Measurements from ENCODE around the gene SSTR5. TPM values are rescaled to one million over a fixed set of nuclear protein-coding genes. Genes with fewer than 3 reads are reported as not detected.
A peak's percentile ranks its signal among the peaks of the same experiment; 100 is the strongest.

Gene SSTR5
- total and polyA plus RNA-seq, 2 of the 4 experiments (the other 2 are of a cell fraction) = not detected

DNA sequence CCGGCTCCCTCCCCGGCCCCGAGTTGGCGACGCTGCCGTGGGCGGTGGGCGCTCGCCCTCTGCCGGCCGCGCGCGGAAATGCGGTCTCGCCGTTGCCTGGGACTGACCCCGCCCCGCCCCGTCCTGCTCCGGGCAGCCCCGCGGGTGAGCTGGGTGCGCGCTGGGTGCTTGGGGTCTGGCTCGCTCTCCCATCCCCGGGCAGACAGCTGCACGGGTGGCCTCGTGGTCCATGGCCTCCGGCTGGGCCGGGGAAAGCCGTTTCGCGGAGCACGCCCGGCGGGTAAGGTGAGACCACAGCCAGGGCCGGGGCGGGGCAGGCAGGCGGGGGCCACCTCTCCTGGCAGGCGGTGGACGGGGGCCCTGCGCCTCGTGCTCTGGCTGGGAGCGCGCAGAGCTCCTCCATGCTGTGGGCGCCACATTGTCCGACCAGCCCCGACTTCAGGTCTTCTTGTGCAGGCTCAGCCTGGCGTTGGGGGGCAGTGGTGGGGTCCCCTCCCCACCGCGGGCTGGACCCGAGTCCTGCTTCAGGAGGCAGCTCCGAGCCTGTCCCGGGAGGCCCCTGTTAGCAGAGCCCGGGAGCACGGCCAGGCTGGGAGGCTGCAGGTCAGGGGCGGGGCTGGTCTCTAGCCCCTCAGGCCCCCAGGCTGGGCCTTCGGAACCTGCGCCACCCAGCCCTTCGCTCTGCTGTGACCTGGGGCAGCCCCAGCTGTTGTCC, 30.5 kb downstream of the SSTR5 start:
- in situ Hi-C loops (cut with MboI; ENCODE audit: low sequenced_read_pairs) = no loop called here
- Histone ChIP-seq H2BK5ac (ENCODE audit: low read depth, low read length, poor library complexity, severe bottlenecking) (no peak overlapping the region), H2BK120ac (ENCODE audit: low read depth, low read length) (no peak overlapping the region), H3K18ac (ENCODE audit: low read depth, low read length) (no peak overlapping the region), H2BK20ac (ENCODE audit: low read depth, low read length) (no peak overlapping the region), H2BK15ac (ENCODE audit: low read depth, low read length) (no peak overlapping the region), H3K79me1 (ENCODE audit: low read depth in 1 of 2, low read length in 2 of 2) (no peaks in the 10 kb centered on the region), H3K56ac (ENCODE audit: extremely low read depth, insufficient read depth, low read length) (no peak overlapping the region), H2AK5ac (ENCODE audit: low read depth, low read length) (no peak overlapping the region), H4K91ac (ENCODE audit: insufficient read depth, low read depth, low read length) (no peak overlapping the region), H3K23ac (ENCODE audit: low read depth, low read length) (no peak overlapping the region), H3K27me3 (ENCODE audit: control insufficient read depth, insufficient read depth, low read length) (peaks cover 27% of the 10 kb centered on the region; the same call in 1 of the 2 replicates), H3K9me1 (ENCODE audit: insufficient read depth, low read length) (no peaks in the 10 kb centered on the region), H2AK9ac (replicated peaks; ENCODE audit: low read depth, low read length, poor library complexity) (no peak overlapping the region), H3K4me3 (ENCODE audit: insufficient read depth, low read depth, low read length) (no peak overlapping the region), H3K9ac (ENCODE audit: low read depth, low read length) (no peak overlapping the region), H3K4me1 (ENCODE audit: control insufficient read depth, insufficient read depth, low read length) (0 out of 2 replicates have a peak, but pooled peaks cover 2% of the 10 kb centered on the region), H2AFZ (replicated peaks; ENCODE audit: low read length, poor library complexity) (peak overlapping the region; percentile 77), H4K8ac (ENCODE audit: low read depth in 2 of 2, low read length in 2 of 2) (no peak overlapping the region), H3K4ac (ENCODE audit: low read depth, low read length) (no peak overlapping the region), H3K9me3 (ENCODE audit: control insufficient read depth, insufficient read depth, low read length) (no peaks in the 10 kb centered on the region), H3K36me3 (ENCODE audit: control insufficient read depth, insufficient read depth, low read length) (no peaks in the 10 kb centered on the region), H3K27ac (ENCODE audit: insufficient read depth, low read length) (no peak overlapping the region), H4K5ac (ENCODE audit: low read depth, low read length) (no peak overlapping the region), H3K14ac (replicated peaks; ENCODE audit: low read depth, low read length) (no peak overlapping the region), H4K20me1 (ENCODE audit: insufficient read depth, low read length) (no peaks in the 10 kb centered on the region; the same call in 1 of the 2 replicates), H3K4me2 (ENCODE audit: low read depth, low read length) (peak overlapping the region; percentile 72; the same call in 1 of the 2 replicates)
- ChIA-PET CTCF (interaction anchor here (0.9 kb wide), 1 partner anchor 388 kb away, joined by 3 read pairs; the partner anchor contains the start of gene METRN), POLR2A (ENCODE audit: unreplicated experiment) (no interaction called here)
- DNase-seq (no peak), ATAC-seq (ENCODE audit: low read depth) (peak; percentile 90)
- dilution Hi-C loops (cut with HindIII; ENCODE audit: low sequenced_read_pairs, unreplicated experiment) = no loop called here
- intact Hi-C loops (cut with micrococcal nuclease) = loop anchor here (2.0 kb wide), 1 partner anchor 46 kb away; no protein-coding TSS in a partner anchor
- WGBS, 2 experiments (ENCODE audit: extremely low coverage in 2 of 2, insufficient read length in 1 of 2) = 3% methylated on average over 31 of the region's 61 CpGs; no CpG with 5 or more reads in 1 of the 2 experiments
- no TSS peak for BruUV-seq (replicated peaks)
- TF ChIP-seq BHLHE40 (IDR thresholded peaks at IDR 0.05; ENCODE audit: low read depth, low read length) = no peak
- peak; percentile 80; the same call in 1 of the 2 replicates for TF ChIP-seq MAZ (IDR thresholded peaks at IDR 0.05; ENCODE audit: borderline replicate concordance, low read depth, low read length)
- TF ChIP-seq RFX5 (IDR thresholded peaks at IDR 0.05; ENCODE audit: low read depth, low read length) = no peak
- no peak for TF ChIP-seq POLR2A (IDR thresholded peaks at IDR 0.05; ENCODE audit: low read depth, low read length)
- no peak for TF ChIP-seq CHD1 (IDR thresholded peaks at IDR 0.05; ENCODE audit: low read depth, low read length)
- TF ChIP-seq FOS (IDR thresholded peaks at IDR 0.05; ENCODE audit: low read depth, low read length) = no peak
- TF ChIP-seq CEBPB (IDR thresholded peaks at IDR 0.05; ENCODE audit: low read depth, low read length) = no peak
- TF ChIP-seq, protein P1, sequence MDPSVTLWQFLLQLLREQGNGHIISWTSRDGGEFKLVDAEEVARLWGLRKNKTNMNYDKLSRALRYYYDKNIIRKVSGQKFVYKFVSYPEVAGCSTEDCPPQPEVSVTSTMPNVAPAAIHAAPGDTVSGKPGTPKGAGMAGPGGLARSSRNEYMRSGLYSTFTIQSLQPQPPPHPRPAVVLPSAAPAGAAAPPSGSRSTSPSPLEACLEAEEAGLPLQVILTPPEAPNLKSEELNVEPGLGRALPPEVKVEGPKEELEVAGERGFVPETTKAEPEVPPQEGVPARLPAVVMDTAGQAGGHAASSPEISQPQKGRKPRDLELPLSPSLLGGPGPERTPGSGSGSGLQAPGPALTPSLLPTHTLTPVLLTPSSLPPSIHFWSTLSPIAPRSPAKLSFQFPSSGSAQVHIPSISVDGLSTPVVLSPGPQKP (IDR thresholded peaks at IDR 0.05; ENCODE audit: borderline replicate concordance, low read depth, low read length) = no peak
- peak; percentile 71 for TF ChIP-seq RAD21 (IDR thresholded peaks at IDR 0.05; ENCODE audit: low read length)
- TF ChIP-seq, protein P2, sequence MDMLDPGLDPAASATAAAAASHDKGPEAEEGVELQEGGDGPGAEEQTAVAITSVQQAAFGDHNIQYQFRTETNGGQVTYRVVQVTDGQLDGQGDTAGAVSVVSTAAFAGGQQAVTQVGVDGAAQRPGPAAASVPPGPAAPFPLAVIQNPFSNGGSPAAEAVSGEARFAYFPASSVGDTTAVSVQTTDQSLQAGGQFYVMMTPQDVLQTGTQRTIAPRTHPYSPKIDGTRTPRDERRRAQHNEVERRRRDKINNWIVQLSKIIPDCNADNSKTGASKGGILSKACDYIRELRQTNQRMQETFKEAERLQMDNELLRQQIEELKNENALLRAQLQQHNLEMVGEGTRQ (IDR thresholded peaks at IDR 0.05; ENCODE audit: low read depth, low read length) = no peak
- TF ChIP-seq NFE2L2 (IDR thresholded peaks at IDR 0.05; ENCODE audit: low read depth, low read length) = no peak
- peak; percentile 64 for TF ChIP-seq SMC3 (IDR thresholded peaks at IDR 0.05; ENCODE audit: low read depth, low read length)
- no peak for TF ChIP-seq RCOR1 (IDR thresholded peaks at IDR 0.05; ENCODE audit: insufficient replicate concordance, low read length)
- TF ChIP-seq, protein P3, sequence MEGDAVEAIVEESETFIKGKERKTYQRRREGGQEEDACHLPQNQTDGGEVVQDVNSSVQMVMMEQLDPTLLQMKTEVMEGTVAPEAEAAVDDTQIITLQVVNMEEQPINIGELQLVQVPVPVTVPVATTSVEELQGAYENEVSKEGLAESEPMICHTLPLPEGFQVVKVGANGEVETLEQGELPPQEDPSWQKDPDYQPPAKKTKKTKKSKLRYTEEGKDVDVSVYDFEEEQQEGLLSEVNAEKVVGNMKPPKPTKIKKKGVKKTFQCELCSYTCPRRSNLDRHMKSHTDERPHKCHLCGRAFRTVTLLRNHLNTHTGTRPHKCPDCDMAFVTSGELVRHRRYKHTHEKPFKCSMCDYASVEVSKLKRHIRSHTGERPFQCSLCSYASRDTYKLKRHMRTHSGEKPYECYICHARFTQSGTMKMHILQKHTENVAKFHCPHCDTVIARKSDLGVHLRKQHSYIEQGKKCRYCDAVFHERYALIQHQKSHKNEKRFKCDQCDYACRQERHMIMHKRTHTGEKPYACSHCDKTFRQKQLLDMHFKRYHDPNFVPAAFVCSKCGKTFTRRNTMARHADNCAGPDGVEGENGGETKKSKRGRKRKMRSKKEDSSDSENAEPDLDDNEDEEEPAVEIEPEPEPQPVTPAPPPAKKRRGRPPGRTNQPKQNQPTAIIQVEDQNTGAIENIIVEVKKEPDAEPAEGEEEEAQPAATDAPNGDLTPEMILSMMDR (conservative IDR thresholded peaks at IDR 0.05; ENCODE audit: low read depth, low read length) = peak; percentile 68
- TF ChIP-seq MAFK (IDR thresholded peaks at IDR 0.05; ENCODE audit: low read depth, low read length) = no peak

Measured in IMR-90 (cell line).